DMS114 treated with DMSO at 0.1 percent for 48 hours (cell line): ENCODE data around the gene HSD17B7.
"Not testable (repeated sequence)": the region's sequence is repeated elsewhere in the genome, so short reads cannot be mapped to it uniquely, and the experiment has no call there.

Experiments
- DNase-seq: peaks from one replicate; lab custom pipeline; 2025; ENCODE audit not compliant: unreplicated experiment; lab: John Stamatoyannopoulos, UW

The HSD17B7 gene

DNA sequence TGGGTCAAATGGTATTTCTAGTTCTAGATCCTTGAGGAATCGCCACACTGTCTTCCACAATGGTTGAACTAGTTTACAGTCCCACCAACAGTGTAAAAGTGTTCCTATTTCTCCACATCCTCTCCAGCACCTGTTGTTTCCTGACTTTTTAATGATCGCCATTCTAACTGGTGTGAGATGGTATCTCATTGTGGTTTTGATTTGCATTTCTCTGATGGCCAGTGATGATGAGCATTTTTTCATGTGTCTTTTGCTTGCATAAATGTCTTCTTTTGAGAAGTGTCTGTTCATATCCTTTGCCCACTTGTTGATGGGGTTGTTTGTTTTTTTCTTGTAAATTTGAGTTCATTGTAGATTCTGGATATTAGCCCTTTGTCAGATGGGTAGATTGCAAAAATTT is 17.0 kb downstream of the HSD17B7 start:
- DNase-seq: not testable (repeated sequence)

DNA sequence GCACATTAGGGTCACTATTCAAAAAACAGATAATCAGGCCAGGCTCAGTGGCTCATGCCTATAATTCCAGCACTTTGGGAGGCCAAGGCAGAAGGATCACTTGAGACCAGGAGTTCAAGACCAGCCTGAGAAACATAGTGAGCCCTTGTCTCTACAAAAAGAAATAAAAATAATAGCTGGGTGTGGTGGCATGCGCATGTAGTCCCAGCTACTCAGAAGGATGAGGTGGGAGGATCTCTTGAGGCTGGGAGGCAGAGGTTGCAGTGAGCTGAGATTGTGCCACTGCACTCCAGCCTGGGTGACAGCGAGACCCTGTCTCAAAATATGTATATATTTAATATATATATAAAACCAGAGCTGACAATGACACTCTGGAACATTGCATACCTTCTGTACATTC is 21.9 kb downstream of the HSD17B7 start:
- DNase-seq: not testable (repeated sequence)

DNA sequence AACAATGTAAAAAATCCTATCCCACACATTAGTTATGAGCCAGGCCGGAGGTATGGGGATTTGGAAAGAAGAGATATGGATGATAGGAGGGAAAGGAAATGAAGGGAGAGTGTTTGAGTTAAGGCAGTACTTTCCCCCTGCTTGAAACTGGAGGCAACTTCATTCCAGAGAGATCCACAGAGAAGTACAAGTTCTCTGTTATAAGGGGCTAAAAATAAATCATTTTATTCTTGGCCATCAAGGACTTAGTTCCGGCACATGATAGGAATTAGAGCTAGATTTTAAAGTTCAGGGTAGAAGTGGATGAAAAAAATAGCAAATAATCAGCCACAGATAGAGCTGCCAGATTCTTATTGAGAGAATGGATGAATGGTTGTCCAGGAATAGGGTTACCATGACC is 27.6 kb downstream of the HSD17B7 start:
- DNase-seq: not testable (repeated sequence)

DNA sequence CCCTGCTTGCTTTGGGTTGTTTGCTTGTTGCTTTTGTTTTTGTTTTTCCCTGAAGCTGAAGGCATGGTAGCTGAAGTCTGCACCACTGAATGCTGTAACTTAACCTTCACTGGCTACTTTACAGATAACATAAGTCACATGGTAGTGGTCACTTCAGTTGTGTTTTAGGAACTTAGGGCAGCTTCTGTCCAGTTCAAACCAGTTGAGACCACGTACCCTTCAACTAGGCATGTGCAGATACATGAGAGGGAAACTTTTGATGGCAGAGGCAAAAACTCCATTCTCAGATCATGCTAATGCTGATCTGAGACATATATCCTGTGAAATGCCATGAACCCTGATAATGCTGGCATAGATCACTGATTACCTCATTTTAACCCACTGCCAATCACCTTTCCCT is 28.2 kb downstream of the HSD17B7 start:
- DNase-seq: not testable (repeated sequence)

DNA sequence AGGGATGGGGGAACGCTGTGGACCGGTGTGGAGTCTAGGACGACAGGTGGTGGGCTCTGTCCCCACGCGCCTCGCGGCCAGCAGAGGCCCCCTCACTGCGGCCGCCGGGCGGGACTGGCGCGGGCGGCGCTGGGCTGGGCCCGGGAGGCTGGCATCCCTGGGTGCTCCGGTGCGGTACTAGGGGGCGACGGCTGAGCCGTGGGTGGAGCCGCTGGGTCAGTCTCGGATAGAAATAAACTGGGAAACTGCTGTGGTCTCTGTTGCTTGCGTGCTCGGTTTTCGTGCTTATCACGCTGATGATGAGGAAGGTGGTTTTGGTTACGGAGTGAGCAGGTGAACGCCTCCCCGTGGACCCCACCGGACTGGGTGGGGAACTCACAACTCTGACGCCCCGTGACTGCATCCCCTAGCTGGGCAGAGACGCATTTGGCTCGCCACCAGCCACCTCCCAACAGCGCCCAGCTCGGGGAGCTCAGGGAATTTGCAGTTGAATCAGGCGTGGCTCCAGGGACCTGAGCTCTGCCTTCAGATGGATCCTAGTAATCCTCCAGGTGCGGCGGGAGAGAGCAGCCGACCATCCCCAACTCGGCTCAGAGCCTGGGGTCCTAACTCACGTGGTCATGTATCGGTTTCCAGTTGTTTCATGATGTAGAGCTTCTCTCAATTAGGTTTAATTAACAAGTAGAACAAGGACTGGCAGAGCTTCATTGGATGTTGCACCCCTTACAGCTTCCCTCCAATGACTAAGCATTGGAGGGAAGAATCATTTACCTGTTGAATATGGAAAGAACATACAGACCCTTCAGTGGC is 32.1 kb downstream of the HSD17B7 start:
- DNase-seq: no peak

DNA sequence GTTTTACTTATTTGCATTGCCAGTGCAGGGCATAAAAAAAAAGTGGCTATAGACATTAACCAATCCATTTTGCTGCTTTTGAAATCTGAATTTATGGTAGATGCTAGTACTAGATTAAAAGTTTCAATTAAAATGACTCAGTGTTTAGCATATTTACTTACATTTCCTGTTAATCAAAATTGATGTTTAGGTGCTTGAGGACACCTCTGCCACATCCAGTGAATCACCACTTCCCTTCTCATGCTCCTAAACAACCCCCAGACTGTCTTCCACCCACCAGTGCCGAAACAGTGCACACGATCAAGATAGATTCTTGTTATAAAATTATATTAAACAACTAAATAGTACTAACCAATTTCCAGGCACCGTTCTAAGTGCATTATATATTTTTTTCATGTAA is 32.7 kb downstream of the HSD17B7 start:
- DNase-seq: no peak

DNA sequence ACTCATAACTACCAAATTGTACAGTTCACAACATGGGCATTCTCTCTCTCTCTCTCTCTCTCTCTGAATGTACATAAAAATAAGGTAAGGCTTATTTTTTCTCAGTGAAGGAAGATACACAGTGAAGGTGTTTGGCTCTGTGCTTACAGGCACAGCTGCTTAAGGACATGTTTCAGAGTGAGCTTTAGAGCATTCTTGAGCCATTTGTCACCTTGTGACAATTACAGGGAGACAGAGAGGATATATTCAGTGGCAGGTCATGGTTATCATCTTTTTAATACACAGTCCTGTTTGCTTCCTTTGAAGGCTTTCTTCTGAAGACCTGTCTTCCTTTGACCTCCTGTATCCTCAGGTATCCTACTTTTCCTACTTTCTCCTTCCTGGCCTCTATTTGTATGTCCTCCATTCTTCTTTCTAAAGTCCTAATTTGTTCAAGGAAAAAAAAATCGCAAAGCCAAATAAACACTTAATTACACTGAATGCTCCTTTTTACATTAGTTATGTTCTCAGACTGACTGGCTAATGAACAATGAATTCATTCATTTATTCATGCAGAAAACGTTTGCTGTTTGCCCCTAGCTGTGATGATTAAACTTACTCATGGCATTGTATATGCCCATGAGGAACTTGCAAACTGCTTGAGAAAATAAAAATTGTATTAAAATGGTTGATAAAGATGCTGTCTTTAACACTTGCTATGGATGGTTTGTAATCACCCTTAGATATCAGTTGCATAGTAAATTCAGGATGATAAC is 33.4 kb downstream of the HSD17B7 start:
- DNase-seq: no peak

DNA sequence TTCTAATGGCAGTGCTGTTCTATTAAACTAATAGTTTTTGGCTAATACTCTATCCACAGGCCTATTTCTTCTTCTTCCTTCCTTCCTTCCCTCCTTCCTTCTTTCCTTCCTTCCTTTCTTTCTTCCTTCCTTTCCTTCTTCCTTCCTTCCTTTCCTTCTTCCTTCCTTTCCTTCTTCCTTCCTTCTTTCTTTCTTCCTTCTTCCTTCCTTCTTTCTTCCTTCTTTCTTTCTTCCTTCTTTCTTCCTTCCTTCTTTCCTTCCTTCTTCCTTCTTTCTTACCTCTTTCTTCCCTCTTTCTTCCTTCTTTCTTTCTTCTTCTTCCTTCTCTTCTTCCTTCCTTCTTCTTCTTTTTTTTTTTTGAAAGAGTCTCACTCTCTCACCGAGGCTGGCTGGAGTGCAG is 38.8 kb downstream of the HSD17B7 start:
- DNase-seq: no peak

DNA sequence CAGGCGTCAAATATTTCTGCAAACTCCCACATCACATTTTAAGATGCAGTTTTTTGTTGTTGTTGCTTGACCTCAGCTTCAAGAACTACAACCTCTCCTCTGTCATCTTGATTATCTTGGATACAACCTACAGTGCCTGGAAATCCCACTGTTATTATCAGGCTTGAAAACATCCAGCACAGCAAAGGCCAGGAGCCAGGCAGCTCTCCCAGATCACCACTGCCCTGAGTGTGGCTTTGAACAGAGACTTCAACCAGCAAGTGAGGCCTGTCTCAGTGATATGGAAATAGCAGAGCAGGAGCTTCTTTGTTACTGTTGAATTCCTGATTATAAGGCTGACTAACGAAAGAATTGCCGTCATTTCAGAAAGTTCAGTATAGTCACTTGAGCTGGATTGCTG is 42.0 kb downstream of the HSD17B7 start:
- no peak for DNase-seq

DNA sequence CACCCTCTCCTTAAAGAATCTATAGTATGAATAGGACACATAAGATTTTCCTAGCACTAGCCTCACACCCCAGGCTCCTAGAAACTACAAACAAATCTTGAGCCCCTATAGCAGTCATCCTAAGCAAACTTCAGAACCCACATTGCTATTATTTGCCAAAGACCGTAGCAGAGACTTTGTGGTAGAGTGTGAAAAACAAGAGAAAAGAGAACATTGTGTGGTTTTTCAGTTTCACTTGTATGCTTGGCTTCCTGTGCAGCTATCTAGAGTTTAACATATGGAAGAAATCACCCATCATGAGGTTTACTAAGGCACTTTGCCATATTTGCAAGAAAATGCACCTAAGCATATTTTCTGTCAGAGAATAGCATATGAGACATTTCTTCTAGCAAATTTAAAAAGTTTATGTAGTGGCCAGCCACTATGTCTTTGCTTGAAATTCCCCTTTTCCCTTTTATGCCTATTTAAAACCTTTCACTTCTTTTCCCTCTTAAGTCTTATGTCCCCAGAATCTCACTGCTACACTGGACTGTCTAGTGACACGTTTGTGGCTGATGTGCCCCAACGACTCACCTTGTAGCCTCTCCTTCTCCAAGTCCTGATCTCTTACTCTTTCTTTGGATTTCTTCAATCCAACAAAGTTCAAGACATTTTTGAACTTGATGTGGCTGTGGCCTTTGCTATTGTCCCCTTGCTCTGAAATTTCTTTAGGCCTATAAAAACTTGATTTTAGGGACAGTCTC is 44.8 kb downstream of the HSD17B7 start:
- DNase-seq: no peak

DNA sequence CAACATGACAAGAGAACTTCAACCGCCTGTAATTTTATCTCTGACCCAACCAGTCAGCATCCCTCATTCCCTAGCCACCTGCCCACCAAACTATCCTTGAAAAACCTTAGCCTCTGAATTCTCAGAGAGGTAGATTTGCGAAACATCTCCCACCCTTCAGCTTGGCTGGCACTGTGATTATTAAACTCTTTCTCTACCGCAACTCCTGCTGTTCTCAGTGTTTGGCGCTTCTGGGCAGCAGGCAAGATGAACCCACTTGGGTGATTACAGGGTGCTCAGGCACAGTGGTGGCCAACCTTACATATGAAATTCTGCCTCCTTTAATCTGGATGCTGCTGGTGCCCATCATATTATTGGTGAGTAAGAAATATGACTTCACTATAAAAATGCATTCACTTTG is 48.4 kb downstream of the HSD17B7 start:
- no peak for DNase-seq

DNA sequence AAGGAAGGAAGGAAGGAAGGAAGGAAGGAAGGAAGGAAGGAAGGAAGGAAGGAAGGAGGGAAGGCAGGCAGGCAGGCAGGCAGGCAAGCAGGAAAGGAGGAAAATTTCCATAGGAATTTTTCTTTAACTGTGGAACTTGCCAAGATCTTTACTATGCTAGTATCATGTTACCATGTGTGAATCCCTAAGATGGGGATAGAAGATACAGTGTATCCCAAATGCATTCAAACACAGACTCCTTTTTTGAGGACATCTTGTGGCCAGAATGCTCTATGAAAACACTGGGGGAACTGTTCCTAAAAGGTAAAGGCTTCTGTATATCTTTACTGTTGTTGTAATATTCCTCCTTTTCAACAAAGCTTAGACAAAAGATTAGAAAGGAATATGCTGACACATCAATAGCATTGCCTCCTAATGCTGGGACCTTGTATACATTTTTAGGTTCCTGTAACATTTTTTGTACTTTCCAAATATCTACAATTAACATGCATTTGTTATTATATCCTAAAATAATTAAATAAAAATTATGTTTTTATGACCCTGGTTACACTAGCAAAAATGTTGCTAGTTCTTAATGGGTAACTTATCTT is 49.8 kb downstream of the HSD17B7 start:
- no peak for DNase-seq

DNA sequence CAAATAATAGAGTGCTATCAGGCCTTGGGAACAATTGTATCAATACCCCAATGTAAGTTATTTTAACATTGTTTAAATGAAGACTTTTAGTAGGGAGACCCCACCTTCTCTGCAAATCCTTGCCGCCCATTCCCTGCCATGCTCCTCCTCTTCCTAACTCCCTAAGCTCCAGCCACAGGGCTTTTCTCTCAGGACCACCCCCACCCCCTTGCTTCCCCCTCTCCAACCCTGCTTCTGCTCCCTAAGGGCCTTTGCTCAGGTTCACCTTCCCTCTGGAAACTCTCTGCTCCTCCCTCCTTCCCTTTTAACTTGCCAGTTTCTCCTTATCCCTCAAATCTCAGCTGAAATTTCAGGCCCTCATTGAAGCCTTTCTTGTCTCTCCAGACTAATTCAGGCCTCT is 53.7 kb downstream of the HSD17B7 start:
- DNase-seq: no peak

DNA sequence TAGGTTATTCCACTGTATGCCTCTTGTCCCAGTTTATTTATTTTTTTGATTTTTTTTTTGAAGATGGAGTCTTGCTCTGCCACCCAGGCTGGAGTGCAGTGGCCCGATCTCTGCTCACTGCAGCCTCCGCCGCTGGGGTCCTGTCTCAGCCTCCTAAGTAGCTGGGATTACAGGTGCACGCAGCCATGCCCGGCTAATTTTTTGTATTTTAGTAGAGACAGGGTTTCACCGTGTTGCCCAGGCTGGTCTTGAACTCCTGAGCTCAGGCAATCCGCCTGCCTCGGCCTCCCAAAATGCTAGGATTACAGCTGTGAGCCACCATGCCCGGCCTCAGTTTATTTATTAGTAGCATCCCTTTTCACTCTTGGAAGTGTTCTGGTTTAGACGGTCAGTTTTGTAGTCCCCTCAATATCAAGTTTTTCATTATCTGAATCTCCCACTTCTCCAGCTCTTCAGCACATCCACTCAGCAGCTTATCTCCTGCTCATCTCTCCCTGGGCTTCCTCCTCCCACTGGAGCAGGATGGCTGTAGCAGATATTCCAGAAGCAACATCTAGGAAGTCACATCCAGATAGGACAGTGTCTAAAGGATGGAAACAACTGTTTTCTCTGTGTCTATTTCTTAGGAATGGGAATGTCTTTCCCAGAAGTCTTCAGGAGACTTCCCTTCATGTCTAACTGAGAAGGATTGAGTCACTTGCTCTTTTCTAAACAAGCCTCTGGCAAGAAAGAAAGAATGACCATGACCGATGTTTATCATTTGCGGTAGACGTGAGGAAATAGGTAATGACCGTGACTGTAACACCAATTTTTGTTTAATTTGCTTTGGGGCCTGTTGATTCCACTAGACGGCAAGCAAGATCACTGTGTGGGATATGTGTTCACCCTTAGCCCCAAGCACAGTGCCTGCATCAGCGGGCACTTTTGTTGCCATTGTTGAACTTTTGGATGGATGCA is 56.0 kb downstream of the HSD17B7 start:
- DNase-seq: no peak

DNA sequence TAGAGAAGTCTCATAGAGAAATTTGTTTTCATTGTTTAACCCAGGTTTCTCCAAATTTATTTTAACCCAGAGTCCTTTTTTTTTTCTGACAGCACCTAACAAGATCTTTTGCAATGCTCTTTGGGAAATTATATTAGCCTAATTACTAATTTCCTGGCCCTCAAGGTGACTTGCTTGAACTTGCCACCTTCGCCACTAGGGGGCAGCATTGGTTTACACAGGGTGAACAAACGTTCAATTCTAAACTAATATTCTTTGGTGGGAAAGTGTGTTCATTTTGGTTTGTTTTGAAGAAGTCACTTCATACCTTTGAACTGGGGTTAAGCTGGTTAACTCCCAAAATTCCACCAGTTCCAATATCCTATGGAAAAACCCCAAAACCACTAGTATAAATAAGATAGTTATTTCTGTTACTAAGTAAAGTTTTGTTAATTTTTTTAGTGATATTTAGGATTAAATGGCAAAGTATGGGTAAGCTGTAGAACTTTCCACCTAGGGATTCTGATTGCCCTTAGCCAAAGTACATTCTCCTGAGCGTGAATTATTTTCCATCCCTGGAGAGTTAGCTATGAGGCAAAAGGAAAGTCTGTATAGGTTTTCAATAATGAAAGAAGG is 57.4 kb downstream of the HSD17B7 start:
- DNase-seq: peak; percentile 50

DNA sequence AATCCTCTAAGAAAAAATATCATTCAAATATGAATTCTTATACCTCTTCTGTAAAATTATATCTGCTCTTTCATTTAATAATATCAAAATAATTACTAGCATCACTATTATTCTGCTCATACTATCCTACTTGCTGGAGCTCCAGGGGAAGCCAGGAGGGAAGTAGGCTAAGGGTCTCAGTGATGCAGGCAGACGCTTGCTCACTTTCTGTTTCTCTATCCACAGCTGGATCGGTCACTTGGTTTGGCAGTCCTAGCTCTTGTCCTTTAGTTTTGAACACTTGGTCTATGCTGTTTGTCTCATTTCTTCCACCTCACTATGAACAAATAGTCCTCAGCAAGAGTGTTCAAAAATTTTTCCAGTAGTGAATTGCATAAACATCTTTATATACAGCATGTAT is 59.2 kb downstream of the HSD17B7 start:
- no peak for DNase-seq

DNA sequence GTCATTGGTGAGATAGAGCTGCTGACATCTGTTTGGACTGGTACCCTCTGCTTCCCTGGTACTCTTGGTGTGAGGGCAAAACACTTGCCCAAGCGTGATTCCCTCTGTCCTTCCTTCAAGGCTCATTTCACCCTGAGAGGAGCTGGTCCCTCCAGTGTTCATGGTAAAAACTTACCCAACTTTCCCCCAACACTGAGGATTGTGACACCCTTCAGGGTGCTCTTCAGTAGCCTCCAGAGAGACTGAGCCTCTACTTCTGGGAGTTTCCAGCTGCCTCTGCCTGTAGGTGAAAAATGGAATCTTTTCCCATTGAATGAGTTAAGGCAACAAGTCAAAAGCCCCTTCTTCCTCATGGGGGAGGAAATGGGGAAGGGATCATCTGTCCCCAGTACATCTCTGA is 60.8 kb downstream of the HSD17B7 start:
- no peak for DNase-seq

DNA sequence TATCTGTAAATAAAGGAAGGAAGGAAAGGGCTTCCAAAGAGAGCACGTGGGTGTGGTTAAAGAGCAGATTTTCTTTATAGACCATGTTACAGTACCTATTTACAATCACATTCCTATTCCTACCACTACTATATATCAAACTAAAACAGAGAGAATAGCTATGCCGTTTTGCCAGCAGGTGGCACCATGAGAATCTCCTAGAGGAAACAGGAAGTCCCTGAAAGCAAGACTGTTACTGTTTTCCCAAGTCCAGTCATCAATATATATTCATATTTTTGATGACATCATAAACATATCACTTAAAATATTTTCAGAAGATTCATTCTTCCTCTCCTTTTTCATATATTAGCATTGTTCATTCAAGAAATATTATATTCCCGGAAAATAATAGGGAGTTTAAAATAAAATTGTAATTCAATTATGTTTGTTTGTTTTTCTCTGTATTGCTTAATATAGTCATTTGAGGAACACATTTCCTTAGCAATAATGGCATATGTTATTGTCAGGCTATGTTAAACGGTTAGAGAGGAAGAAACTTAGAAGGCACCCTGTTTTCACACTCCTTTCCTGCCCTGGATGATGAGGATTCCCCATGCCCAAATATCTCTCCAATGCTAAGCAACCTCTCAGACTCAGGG is 63.9 kb downstream of the HSD17B7 start:
- peak; percentile 85 for DNase-seq

DNA sequence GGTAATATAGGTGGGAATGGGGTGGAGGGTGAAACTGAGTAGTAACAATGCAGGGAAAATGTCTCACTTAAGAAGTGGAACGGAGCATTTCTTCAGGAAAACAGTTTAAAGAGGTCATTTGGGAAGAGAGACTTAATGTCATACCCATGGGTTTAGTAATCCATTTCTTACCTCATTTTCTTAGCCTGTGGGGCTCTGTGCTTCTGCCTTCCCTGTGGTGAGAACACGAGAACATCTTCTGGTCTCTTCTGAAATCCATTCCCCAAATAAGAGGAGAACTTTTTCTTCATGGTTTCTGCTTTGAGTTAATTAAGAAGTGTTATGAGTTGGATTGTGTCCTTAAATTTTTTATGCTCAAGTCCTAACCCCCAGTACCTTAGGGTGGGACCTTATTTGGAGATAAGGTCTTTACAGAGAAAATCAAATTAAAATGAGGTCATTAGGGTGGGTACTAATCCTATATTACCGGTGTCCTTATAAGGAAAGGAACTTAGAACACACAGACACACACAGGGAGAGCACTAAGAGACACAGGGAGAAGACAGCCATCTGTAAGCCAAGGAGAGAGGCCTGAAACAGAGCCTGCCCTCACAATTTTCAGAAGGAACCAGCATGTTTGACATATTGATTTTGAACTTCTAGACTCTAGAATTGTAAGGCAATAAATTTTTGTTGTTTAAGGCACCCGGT is 65.1 kb downstream of the HSD17B7 start:
- no peak for DNase-seq
